ENCODE data around the gene TUBB6.

GRCh38 chr18:12279781-12280531 is 28.1 kb upstream of the TUBB6 start:
- no peak for TF ChIP-seq TAF1 (IDR thresholded peaks at IDR 0.05; ENCODE audit: low read depth, low read length)
- TF ChIP-seq JUND (IDR thresholded peaks at IDR 0.05; ENCODE audit: low read length) = no peak
- TF ChIP-seq ASH2L (IDR thresholded peaks at IDR 0.05; ENCODE audit: low read length) = no peak
- TF ChIP-seq, protein P1, sequence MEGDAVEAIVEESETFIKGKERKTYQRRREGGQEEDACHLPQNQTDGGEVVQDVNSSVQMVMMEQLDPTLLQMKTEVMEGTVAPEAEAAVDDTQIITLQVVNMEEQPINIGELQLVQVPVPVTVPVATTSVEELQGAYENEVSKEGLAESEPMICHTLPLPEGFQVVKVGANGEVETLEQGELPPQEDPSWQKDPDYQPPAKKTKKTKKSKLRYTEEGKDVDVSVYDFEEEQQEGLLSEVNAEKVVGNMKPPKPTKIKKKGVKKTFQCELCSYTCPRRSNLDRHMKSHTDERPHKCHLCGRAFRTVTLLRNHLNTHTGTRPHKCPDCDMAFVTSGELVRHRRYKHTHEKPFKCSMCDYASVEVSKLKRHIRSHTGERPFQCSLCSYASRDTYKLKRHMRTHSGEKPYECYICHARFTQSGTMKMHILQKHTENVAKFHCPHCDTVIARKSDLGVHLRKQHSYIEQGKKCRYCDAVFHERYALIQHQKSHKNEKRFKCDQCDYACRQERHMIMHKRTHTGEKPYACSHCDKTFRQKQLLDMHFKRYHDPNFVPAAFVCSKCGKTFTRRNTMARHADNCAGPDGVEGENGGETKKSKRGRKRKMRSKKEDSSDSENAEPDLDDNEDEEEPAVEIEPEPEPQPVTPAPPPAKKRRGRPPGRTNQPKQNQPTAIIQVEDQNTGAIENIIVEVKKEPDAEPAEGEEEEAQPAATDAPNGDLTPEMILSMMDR (IDR thresholded peaks at IDR 0.05; ENCODE audit: control extremely low read depth in 1 of 3, insufficient read depth in 1 of 3, low read depth in 1 of 3, low read length in 3 of 3) = no peak
- TF ChIP-seq MAFK (IDR thresholded peaks at IDR 0.05; ENCODE audit: low read depth, low read length) = no peak
- TF ChIP-seq HDAC2 (IDR thresholded peaks at IDR 0.05; ENCODE audit: borderline replicate concordance in 1 of 2, low read depth in 2 of 2, low read length in 2 of 2) = no peak
- TF ChIP-seq CBX5 (IDR thresholded peaks at IDR 0.05; ENCODE audit: low read depth, low read length) = no peak
- TF ChIP-seq SAP30 (IDR thresholded peaks at IDR 0.05; ENCODE audit: insufficient read depth, insufficient replicate concordance, low read length) = no peak
- TF ChIP-seq EZH2 (IDR thresholded peaks at IDR 0.05; ENCODE audit: low read depth, low read length, severe bottlenecking) = no peak
- no peak for TF ChIP-seq POLR2AphosphoS5 (IDR thresholded peaks at IDR 0.05; ENCODE audit: low read depth, low read length)
- no peak for TF ChIP-seq POLR2A (IDR thresholded peaks at IDR 0.05; ENCODE audit: control extremely low read depth in 1 of 2, low read depth in 2 of 2, low read length in 2 of 2)
- TF ChIP-seq MAX (IDR thresholded peaks at IDR 0.05) = no peak
- no peak for TF ChIP-seq SRF (IDR thresholded peaks at IDR 0.05; ENCODE audit: low read depth, low read length)

Measured in H1 (cell line).